Neural cell (in vitro differentiated cells): ENCODE results near the gene PPP4R3B.

ENCODE experiments used
- EZH2 ChIP-seq: fragments of 200-600, 300-800 bp; shearing (Covaris generic), sonication (generic); IDR thresholded peaks from 2 replicates; pipeline ENCODE4 v1.6.1; 2014; ENCODE audit warnings: antibody characterized with exemption, low read length, borderline replicate concordance, mild to moderate bottlenecking; ENCODE audit not compliant: insufficient read depth, poor library complexity, severe bottlenecking
- MXI1 ChIP-seq: fragments of 450-650 bp; conservative IDR thresholded peaks from 2 replicates; pipeline ENCODE4 v1.6.1; 2014; ENCODE audit warnings: antibody characterized with exemption, mild to moderate bottlenecking; ENCODE audit not compliant: poor library complexity, severe bottlenecking
- POLR2AphosphoS5 ChIP-seq: IDR thresholded peaks from 2 replicates; pipeline ENCODE4 v1.6.1; 2012
- REST ChIP-seq: IDR thresholded peaks from 2 replicates; pipeline ENCODE4 v1.6.1; 2012; ENCODE audit warnings: borderline replicate concordance
- TF ChIP-seq, protein P1 (sequence below): fragments of 450-650 bp; IDR thresholded peaks from 2 replicates; pipeline ENCODE4 v1.5.1; 2014; ENCODE audit warnings: antibody characterized with exemption, mild to moderate bottlenecking, moderate library complexity; ENCODE audit not compliant: poor library complexity, severe bottlenecking

DNA sequence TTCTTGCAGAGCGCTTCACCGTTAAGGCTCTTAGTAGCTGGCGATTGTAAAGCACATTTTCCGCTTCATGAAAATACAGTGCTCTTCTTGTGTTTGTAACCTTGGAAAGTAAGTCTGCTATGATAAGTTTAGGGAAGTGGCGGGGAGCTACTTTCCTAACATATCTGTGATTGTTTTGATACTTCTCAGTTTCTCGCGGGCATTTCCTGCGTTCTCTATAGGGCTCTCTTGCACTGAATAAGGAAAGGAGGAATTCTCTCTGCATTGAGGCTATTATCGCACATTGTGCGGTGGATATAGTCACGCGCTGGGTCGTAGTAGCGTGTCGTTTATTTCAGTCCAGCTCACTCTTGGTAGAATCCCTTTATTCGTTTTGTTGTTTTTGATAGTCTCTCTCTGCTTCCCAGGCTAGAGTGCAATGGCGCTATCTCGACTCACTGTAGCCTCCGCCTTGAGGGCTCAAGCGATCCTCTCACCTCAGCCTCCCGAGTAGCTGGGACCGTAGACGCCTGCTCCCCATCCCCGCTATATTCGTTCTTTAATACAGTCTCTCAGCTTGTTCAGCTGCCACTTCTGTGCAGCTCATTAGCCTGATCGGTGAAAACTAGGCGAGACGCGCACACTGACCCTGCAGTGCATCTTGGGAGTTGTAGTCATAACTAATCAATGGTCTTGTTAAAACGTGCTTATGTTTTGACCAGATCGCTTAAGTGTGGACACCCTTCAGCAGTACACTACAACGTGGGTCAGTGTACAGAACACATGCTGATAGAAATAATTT is 1.0 kb upstream of the PPP4R3B start:
- TF ChIP-seq, protein P1, sequence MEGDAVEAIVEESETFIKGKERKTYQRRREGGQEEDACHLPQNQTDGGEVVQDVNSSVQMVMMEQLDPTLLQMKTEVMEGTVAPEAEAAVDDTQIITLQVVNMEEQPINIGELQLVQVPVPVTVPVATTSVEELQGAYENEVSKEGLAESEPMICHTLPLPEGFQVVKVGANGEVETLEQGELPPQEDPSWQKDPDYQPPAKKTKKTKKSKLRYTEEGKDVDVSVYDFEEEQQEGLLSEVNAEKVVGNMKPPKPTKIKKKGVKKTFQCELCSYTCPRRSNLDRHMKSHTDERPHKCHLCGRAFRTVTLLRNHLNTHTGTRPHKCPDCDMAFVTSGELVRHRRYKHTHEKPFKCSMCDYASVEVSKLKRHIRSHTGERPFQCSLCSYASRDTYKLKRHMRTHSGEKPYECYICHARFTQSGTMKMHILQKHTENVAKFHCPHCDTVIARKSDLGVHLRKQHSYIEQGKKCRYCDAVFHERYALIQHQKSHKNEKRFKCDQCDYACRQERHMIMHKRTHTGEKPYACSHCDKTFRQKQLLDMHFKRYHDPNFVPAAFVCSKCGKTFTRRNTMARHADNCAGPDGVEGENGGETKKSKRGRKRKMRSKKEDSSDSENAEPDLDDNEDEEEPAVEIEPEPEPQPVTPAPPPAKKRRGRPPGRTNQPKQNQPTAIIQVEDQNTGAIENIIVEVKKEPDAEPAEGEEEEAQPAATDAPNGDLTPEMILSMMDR: no peak
- TF ChIP-seq POLR2AphosphoS5 (peak; percentile 73), REST (no peak), EZH2 (no peak), MXI1 (peak; percentile 52)
